Activated CD8-positive, alpha-beta memory T cell treated with anti-CD3 and anti-CD28 coated beads, Interleukin-2, amount 50 U/mL, for 1 hour (primary cell): ENCODE results near the gene UBE2G2.

Experiments used
- DNase-seq: peaks from one replicate; pipeline ENCODE4 v3.0.0-alpha.2; 2020; ENCODE audit errors: extremely low read depth

UBE2G2 gene

GRCh38 chr21:44815852-44816628, 14.4 kb upstream of the UBE2G2 start:
- DNase-seq: no peak

GRCh38 chr21:44815225-44815624, 13.6 kb upstream of the UBE2G2 start:
- no peak for DNase-seq

- DNase-seq: no peak
Observed at GRCh38 chr21:44814498-44815023, 12.9 kb upstream of the UBE2G2 start.

- DNase-seq: no peak
Observed at GRCh38 chr21:44813727-44814126, 12.1 kb upstream of the UBE2G2 start.

GRCh38 chr21:44813149-44813548, 11.5 kb upstream of the UBE2G2 start:
- no peak for DNase-seq

- DNase-seq: no peak
Observed at GRCh38 chr21:44812640-44813039, 11.0 kb upstream of the UBE2G2 start.

- DNase-seq: no peak
Observed at GRCh38 chr21:44810779-44811178, 9.2 kb upstream of the UBE2G2 start.

GRCh38 chr21:44805859-44806258, 4.2 kb upstream of the UBE2G2 start:
- DNase-seq: no peak

GRCh38 chr21:44805226-44805625, 3.6 kb upstream of the UBE2G2 start:
- no peak for DNase-seq

- DNase-seq: no peak
Observed at GRCh38 chr21:44804762-44805161, 3.1 kb upstream of the UBE2G2 start.

- no peak for DNase-seq
Observed at GRCh38 chr21:44803651-44804050, 2.0 kb upstream of the UBE2G2 start.

GRCh38 chr21:44802396-44803153, 955 bp upstream of the UBE2G2 start:
- DNase-seq: no peak

GRCh38 chr21:44800971-44801467, 601 bp downstream of the UBE2G2 start:
- DNase-seq: no peak

- DNase-seq: no peak
Observed at GRCh38 chr21:44800103-44800502, 1.5 kb downstream of the UBE2G2 start.

- no peak for DNase-seq
Observed at GRCh38 chr21:44799646-44800045, 2.0 kb downstream of the UBE2G2 start.

GRCh38 chr21:44797775-44798174, 3.8 kb downstream of the UBE2G2 start:
- DNase-seq: no peak

GRCh38 chr21:44795342-44795741, 6.3 kb downstream of the UBE2G2 start:
- DNase-seq: no peak

- DNase-seq: no peak
Observed at GRCh38 chr21:44793592-44794374, 7.8 kb downstream of the UBE2G2 start.

- no peak for DNase-seq
Observed at GRCh38 chr21:44792702-44793591, 8.7 kb downstream of the UBE2G2 start.

GRCh38 chr21:44791993-44792392, 9.6 kb downstream of the UBE2G2 start:
- no peak for DNase-seq

GRCh38 chr21:44791246-44791645, 10.4 kb downstream of the UBE2G2 start:
- DNase-seq: no peak
